ENCODE results near the gene MRPL14. TPM values are rescaled to one million over a fixed set of nuclear protein-coding genes. Genes with fewer than 3 reads are reported as not detected.

Gene MRPL14
- total RNA-seq, 4 donors from 2014 or later: 45.7 to 74.3 (median 52.0) TPM

DNA sequence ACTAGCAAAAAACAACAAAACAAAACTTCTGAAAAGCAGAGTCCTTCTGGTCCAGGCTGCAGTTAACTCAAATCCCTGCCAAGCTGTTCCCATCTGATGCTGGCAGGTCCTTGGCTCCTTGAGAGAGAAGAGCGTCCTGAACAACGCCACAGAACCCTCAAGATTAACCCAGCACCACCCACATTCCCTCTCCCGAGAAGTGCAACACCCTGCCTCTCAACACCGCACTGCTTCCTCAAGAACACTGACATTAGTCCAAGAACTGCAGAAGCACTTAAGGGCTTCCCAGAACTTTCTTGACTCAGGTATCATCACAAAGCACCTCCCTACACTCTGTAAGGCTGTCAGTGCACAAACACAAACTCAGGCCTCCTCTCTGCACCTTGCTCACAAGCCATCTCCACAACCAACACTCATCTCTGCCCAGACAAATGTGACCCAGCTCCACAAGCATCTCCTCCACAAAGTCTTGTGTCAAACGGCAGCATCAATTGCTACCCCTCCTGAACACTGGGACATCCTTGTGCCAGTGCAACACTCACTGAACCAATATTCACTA, 7.5 kb downstream of the MRPL14 start:
- no peak for DNase-seq (ENCODE audit: low spot score in 2 of 2)
- WGBS, 2 donors: 27 to 35% methylated on average over 5 of the region's 5 CpGs

GRCh38 chr6:44117397-44118128, 9.7 kb downstream of the MRPL14 start:
- no peak overlapping the region for H3K4me3 ChIP-seq (ENCODE audit: low read depth, poor library complexity, severe bottlenecking)

More for the DNA sequence above, 7.5 kb downstream of the MRPL14 start:
- intact Hi-C loops (cut with DNase I; ENCODE audit: low total_unique reads): no loop called here
- TF ChIP-seq, protein P1, sequence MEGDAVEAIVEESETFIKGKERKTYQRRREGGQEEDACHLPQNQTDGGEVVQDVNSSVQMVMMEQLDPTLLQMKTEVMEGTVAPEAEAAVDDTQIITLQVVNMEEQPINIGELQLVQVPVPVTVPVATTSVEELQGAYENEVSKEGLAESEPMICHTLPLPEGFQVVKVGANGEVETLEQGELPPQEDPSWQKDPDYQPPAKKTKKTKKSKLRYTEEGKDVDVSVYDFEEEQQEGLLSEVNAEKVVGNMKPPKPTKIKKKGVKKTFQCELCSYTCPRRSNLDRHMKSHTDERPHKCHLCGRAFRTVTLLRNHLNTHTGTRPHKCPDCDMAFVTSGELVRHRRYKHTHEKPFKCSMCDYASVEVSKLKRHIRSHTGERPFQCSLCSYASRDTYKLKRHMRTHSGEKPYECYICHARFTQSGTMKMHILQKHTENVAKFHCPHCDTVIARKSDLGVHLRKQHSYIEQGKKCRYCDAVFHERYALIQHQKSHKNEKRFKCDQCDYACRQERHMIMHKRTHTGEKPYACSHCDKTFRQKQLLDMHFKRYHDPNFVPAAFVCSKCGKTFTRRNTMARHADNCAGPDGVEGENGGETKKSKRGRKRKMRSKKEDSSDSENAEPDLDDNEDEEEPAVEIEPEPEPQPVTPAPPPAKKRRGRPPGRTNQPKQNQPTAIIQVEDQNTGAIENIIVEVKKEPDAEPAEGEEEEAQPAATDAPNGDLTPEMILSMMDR (IDR thresholded peaks at IDR 0.05): no peak
- no peak for TF ChIP-seq POLR2A (IDR thresholded peaks at IDR 0.05)
- H3K4me3 ChIP-seq (ENCODE audit: low read depth, poor library complexity, severe bottlenecking): no peak overlapping the region

DNA sequence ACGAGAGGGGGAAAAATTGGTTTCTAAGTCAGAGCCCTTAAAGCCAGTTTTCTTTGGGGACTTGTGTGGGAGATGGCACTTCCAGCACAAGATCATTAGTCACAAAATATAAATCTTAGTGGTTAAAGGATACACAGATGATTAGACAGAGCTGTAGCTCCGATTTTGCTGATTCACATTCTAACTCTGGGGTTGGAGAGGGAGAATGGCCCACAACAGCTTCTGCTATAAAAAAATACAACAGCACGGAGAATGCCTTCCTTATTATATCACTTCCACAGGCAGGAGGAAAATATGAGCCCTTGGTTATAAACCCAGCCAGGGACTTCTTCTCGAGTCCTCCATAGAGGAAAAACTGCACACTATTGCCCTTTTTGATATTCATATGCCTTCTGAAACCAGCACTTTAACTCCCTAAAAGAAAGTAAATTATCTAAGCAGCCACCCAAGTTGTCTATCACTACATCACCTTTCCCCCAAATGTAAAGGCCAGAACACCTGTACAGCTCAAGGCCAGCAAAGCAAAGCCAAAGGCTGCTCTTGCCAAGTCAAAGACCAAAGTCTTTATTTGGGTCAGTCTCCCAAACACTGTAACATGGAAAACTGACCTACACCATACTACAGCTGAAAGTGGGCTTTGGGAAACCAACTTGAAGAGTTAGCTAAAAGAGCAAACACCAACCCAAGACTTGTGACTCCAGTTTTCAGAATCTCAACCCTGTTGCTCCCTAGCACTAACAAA, 10.4 kb downstream of the MRPL14 start:
- H3K4me3 ChIP-seq (ENCODE audit: low read depth, poor library complexity, severe bottlenecking): no peak overlapping the region
- intact Hi-C loops (cut with DNase I; ENCODE audit: low total_unique reads): no loop called here
- TF ChIP-seq, protein P1 (IDR thresholded peaks at IDR 0.05): no peak
- TF ChIP-seq POLR2A (IDR thresholded peaks at IDR 0.05): no peak
- WGBS, 2 donors: 39 to 56% methylated on average over 4 of the region's 4 CpGs
- DNase-seq (ENCODE audit: low spot score in 2 of 2): no peak

More at GRCh38 chr6:44117397-44118128, 9.7 kb downstream of the MRPL14 start:
- no peak for TF ChIP-seq POLR2A (IDR thresholded peaks at IDR 0.05)
- TF ChIP-seq, protein P1 (IDR thresholded peaks at IDR 0.05): no peak
- 64% methylated on average over 6 of the region's 6 CpGs for WGBS, 2 donors
- DNase-seq (ENCODE audit: low spot score in 2 of 2): no peak
- intact Hi-C loops (cut with DNase I; ENCODE audit: low total_unique reads): no loop called here

DNA sequence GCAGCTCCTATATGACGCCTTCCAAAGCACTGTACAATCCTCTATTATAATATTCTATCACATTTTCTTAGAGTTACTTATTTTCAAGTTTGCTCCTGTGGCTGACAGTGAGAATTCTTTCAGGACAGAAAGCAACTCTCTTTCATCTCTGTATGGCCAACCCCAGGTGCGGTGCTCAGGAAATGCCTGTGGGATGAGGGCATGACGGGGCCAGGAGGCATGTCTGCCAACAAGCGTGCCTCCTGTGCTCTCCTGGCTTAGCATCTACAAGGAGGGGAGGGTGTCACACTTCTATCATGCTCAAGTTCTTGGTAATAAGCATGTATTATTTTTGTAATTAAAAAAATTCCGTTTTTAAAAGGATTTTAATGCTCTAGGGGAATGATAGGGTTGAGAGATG, 11.4 kb downstream of the MRPL14 start:
- TF ChIP-seq, protein P1 (IDR thresholded peaks at IDR 0.05): no peak
- no peak for TF ChIP-seq POLR2A (IDR thresholded peaks at IDR 0.05)
- WGBS, 2 donors: 55 to 56% methylated on average over 5 of the region's 5 CpGs
- intact Hi-C loops (cut with DNase I; ENCODE audit: low total_unique reads): no loop called here
- DNase-seq (ENCODE audit: low spot score in 2 of 2): no peak
- H3K4me3 ChIP-seq (ENCODE audit: low read depth, poor library complexity, severe bottlenecking): no peak overlapping the region

DNA sequence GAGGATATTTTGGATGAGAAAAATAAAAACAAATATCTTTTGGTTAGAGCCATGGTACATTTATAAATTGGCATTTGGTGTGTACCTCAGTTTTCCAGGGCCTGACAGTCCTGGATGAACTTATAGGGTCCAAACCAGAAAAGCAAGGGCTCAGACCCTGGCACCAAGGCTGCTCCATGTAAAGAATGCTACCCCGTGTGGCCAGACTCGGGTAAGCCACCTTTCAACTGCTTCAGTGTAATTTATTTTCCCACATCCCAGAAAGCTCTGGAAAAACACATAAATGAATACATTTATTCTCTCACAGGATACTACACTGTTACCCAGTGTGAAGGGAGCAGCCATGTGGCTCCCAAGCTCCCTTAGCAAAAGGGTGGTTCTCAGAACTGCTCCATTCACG, 13.8 kb downstream of the MRPL14 start:
- intact Hi-C loops (cut with DNase I; ENCODE audit: low total_unique reads): no loop called here
- DNase-seq (ENCODE audit: low spot score in 2 of 2): no peak
- no peak for TF ChIP-seq POLR2A (IDR thresholded peaks at IDR 0.05)
- TF ChIP-seq, protein P1 (IDR thresholded peaks at IDR 0.05): no peak
- H3K4me3 ChIP-seq (ENCODE audit: low read depth, poor library complexity, severe bottlenecking): no peak overlapping the region
- WGBS, 2 donors: 42 to 70% methylated on average over 3 of the region's 3 CpGs
